GM12892 (cell line): Measurements from ENCODE around the gene FNDC11.

ENCODE experiments used
- POLR2A ChIP-seq: IDR thresholded peaks from 2 replicates; pipeline ENCODE4 v1.6.1; 2011; ENCODE audit warnings: low read depth, low read length, control low read depth
- POLR2AphosphoS5 ChIP-seq: IDR thresholded peaks from 2 replicates; pipeline ENCODE4 v1.6.1; 2011; ENCODE audit warnings: low read depth, low read length, control low read depth
- TAF1 ChIP-seq: IDR thresholded peaks from 2 replicates; pipeline ENCODE4 v1.6.1; 2011; ENCODE audit warnings: low read depth, mild to moderate bottlenecking, control low read depth, low read length, borderline replicate concordance

GRCh38 chr20:63542031-63542559 is 11.9 kb upstream of the FNDC11 start:
- TF ChIP-seq POLR2A (no peak), TAF1 (no peak), POLR2AphosphoS5 (no peak)
